Epithelial cell of proximal tubule (primary cell): ENCODE data around the gene DAPK2. TPM values are rescaled to one million over a fixed set of nuclear protein-coding genes. Genes with fewer than 3 reads are reported as not detected.
A peak's percentile ranks its signal among the peaks of the same experiment; 100 is the strongest.

ENCODE experiments used
- DNase-seq: peaks from one replicate; pipeline ENCODE4 v3.0.0-alpha.2; 2011; ENCODE audit warnings: low read depth
- H3K4me3 ChIP-seq: 2 replicates; pipeline ENCODE4 v1.5.1; 2011; ENCODE audit warnings: low read depth, mild to moderate bottlenecking, low read length
- CTCF ChIP-seq: conservative IDR thresholded peaks from 2 replicates; pipeline ENCODE4 v1.5.1; 2012; ENCODE audit warnings: low read depth, mild to moderate bottlenecking, low read length
- total RNA-seq: library from RNA; depleted of rRNA; stranded (reverse); fragments of >200 nt; gene quantifications from 2 replicates; pipeline ENCODE4 v1.2.3, GENCODE V29; 2015

DAPK2 gene
- total RNA-seq, 1 donor from 2014 or later, result 7.3 TPM

- peak; percentile 31 for DNase-seq
- H3K4me3 ChIP-seq, result no peak overlapping the region
- no peak for TF ChIP-seq CTCF
Measured at GRCh38 chr15:63948971-63949370, 97.3 kb downstream of the DAPK2 start.

- DNase-seq, result no peak
- TF ChIP-seq CTCF, result no peak
Measured at GRCh38 chr15:63948436-63948835, 97.8 kb downstream of the DAPK2 start.

GRCh38 chr15:63947228-63947627, 99.1 kb downstream of the DAPK2 start:
- no peak overlapping the region for H3K4me3 ChIP-seq
- TF ChIP-seq CTCF, result no peak
- no peak for DNase-seq

More at GRCh38 chr15:63948436-63948835, 97.8 kb downstream of the DAPK2 start:
- no peak overlapping the region for H3K4me3 ChIP-seq

- no peak overlapping the region for H3K4me3 ChIP-seq
- no peak for DNase-seq
- TF ChIP-seq CTCF, result no peak
Measured at GRCh38 chr15:63946524-63947065, 99.7 kb downstream of the DAPK2 start.

- TF ChIP-seq CTCF, result no peak
- no peak for DNase-seq
- H3K4me3 ChIP-seq, result no peak overlapping the region
Measured at GRCh38 chr15:63945838-63946298, 100.4 kb downstream of the DAPK2 start.

GRCh38 chr15:63945007-63945788, 101.1 kb downstream of the DAPK2 start:
- no peak overlapping the region for H3K4me3 ChIP-seq
- no peak for DNase-seq
- peak; percentile 97 for TF ChIP-seq CTCF

GRCh38 chr15:63944681-63944955, 101.7 kb downstream of the DAPK2 start:
- DNase-seq, result no peak
- TF ChIP-seq CTCF, result no peak

More at GRCh38 chr15:63944681-63944955, 101.7 kb downstream of the DAPK2 start:
- no peak overlapping the region for H3K4me3 ChIP-seq
